HUES6 (cell line): ENCODE data around the gene CDK11B.
"Not testable (repeated sequence)": the region's sequence is repeated elsewhere in the genome, so short reads cannot be mapped to it uniquely, and the experiment has no call there.

Experiments used
- H3K27ac ChIP-seq: 2 replicates; pipeline ENCODE4 v1.7.0; 2013; ENCODE audit warnings: low read depth, mild to moderate bottlenecking, low read length, inconsistent platforms
- H3K27me3 ChIP-seq: 2 replicates; pipeline ENCODE4 v1.6.1; 2013; ENCODE audit warnings: low read length; ENCODE audit not compliant: control insufficient read depth, insufficient read depth
- H3K36me3 ChIP-seq: 2 replicates; pipeline ENCODE4 v1.6.1; 2013; ENCODE audit warnings: low read length; ENCODE audit not compliant: control insufficient read depth, insufficient read depth
- H3K4me1 ChIP-seq: 2 replicates; pipeline ENCODE4 v1.6.1; 2013; ENCODE audit warnings: low read length; ENCODE audit not compliant: control insufficient read depth, insufficient read depth
- H3K4me3 ChIP-seq: 2 replicates; pipeline ENCODE4 v1.5.1; 2013; ENCODE audit warnings: low read depth, low read length
- H3K9ac ChIP-seq: one replicate; pipeline ENCODE4 v1.6.1; 2013; ENCODE audit warnings: mild to moderate bottlenecking, low read length
- H3K9me3 ChIP-seq: 2 replicates; pipeline ENCODE4 v1.6.1; 2013; ENCODE audit warnings: low read depth, low read length; ENCODE audit not compliant: control insufficient read depth, insufficient read depth

Gene CDK11B

GRCh38 chr1:1669468-1670440, 10.9 kb upstream of the CDK11B start:
- Histone ChIP-seq H3K9ac (no peak overlapping the region), H3K27me3 (no peaks in the 10 kb centered on the region), H3K36me3 (peaks cover 52% of the 10 kb centered on the region), H3K4me1 (no peaks in the 10 kb centered on the region), H3K9me3 (no peaks in the 10 kb centered on the region), H3K27ac (no peak overlapping the region), H3K4me3 (no peak overlapping the region)

DNA sequence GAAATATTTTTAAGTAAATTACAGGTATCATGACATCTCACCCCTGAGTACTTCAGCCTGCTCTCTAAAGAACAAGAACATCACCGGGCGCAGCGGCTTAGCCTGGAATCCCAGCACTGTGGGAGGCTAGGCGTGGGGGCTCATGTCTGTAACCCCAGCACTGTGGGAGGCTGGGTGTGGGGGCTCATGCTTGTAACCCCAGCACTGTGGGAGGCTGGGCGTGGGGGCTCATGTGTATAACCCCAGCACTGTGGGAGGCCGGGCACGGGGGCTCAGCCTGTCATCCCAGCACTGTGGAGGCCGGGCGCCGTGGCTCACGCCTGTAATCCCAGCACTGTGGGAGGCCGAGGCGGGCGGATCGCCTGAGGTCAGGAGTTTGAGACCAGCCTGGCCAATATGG, 7.7 kb upstream of the CDK11B start:
- Histone ChIP-seq H3K27me3 (no peaks in the 10 kb centered on the region), H3K4me3 (no peak overlapping the region), H3K9me3 (no peaks in the 10 kb centered on the region), H3K27ac (no peak overlapping the region), H3K9ac (no peak overlapping the region), H3K36me3 (peaks cover 42% of the 10 kb centered on the region), H3K4me1 (no peaks in the 10 kb centered on the region)

- Histone ChIP-seq H3K4me1 (no peaks in the 10 kb centered on the region), H3K9me3 (no peaks in the 10 kb centered on the region), H3K4me3 (no peak overlapping the region), H3K27ac (no peak overlapping the region), H3K9ac (no peak overlapping the region), H3K36me3 (peaks cover 35% of the 10 kb centered on the region), H3K27me3 (no peaks in the 10 kb centered on the region)
These were observed 7.0 kb upstream of the CDK11B start for GRCh38 chr1:1665815-1666251.

- no peaks in the 10 kb centered on the region for H3K4me1 ChIP-seq
- no peak overlapping the region for H3K27ac ChIP-seq
- peaks cover 32% of the 10 kb centered on the region for H3K36me3 ChIP-seq
- no peak overlapping the region for H3K4me3 ChIP-seq
- no peaks in the 10 kb centered on the region for H3K9me3 ChIP-seq
- no peaks in the 10 kb centered on the region for H3K27me3 ChIP-seq
- no peak overlapping the region for H3K9ac ChIP-seq
These were observed 6.4 kb upstream of the CDK11B start for GRCh38 chr1:1664941-1665814.

GRCh38 chr1:1664318-1664717, 5.5 kb upstream of the CDK11B start:
- not testable (repeated sequence) for H3K9ac ChIP-seq, H3K27me3 ChIP-seq, H3K4me3 ChIP-seq, H3K27ac ChIP-seq, H3K4me1 ChIP-seq, H3K9me3 ChIP-seq
- peaks cover 24% of the 10 kb centered on the region for H3K36me3 ChIP-seq

DNA sequence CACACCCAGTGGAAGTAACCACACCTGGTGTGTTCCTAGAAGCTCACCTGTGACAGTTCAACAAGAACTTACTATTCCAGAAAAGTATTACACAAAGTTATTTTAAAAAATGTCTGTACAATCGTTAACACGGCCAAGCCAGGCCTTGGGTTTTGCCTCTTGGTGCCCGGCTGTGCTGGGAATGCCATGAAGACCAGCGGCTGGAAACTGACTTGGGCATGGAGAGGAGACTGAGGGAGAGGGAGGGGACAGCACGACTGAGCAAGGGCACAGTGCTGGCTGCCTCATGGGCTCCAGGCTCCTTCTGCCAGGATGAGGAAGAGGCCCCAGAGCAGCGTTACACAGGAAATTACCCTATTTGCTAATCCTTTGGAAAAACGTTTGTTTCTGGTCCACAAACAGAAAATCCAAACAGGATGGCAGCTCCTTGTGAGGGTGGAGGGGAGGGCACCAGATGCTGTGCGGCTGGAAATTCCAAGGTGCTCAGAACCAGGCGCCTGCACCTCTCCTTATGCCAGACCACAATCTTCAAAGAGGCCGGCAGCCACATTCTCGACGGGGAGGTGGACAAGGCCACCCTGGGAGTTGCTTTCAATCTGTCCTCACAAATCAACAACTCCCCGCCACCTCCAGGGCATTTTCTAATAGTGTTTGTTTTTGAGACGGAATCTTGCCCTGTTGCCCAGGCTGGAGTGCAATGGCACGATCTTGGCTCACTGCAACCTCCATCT, 4.2 kb upstream of the CDK11B start:
- H3K9me3 ChIP-seq, H3K27ac ChIP-seq, H3K27me3 ChIP-seq, H3K9ac ChIP-seq, H3K4me1 ChIP-seq, H3K4me3 ChIP-seq: not testable (repeated sequence)
- H3K36me3 ChIP-seq = peaks cover 21% of the 10 kb centered on the region

DNA sequence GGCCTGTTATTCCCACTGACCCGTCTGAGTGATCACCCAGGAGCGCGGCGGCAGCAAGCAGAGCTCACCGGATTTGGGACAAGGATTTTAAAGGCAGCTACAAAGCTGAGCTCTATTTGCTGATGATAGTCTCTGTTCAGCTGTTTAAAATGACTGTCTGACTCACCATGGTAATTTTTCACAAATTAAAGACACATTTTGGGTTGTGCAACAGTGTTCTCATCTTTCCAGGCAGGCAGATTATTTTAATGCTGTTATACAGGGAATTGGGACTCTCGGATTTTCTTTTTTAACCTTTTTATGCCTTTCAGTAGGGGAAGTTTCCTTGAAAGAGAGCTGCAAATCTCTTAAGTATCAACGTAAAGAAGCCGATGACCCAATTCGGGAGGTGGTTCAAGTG, 3.6 kb upstream of the CDK11B start:
- not testable (repeated sequence) for H3K27me3 ChIP-seq, H3K9ac ChIP-seq, H3K9me3 ChIP-seq, H3K4me3 ChIP-seq, H3K27ac ChIP-seq, H3K4me1 ChIP-seq
- peaks cover 19% of the 10 kb centered on the region for H3K36me3 ChIP-seq

DNA sequence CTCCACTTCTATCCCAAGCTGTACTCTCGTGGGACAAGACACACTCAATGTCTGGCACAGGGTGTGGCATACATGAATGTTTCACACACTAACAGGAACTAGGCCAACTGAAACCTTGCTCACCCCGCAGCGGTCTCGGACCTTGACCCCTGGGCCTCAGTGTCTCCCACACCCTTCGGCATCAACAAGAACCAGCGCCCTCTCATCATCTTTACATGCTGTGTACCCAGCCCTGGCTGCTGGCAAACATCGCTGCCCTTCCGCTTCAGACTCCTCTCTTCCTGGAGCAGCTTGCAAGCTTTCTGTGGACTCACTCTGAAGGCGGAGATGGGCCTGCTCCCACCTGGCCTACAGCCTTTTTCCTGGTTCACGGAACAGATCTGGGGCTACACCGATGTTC, 10.5 kb downstream of the CDK11B start:
- H3K9ac ChIP-seq, H3K27me3 ChIP-seq, H3K4me3 ChIP-seq, H3K27ac ChIP-seq, H3K4me1 ChIP-seq, H3K9me3 ChIP-seq: not testable (repeated sequence)
- H3K36me3 ChIP-seq = peaks cover 54% of the 10 kb centered on the region

- not testable (repeated sequence) for H3K4me1 ChIP-seq, H3K4me3 ChIP-seq, H3K27me3 ChIP-seq, H3K9me3 ChIP-seq, H3K27ac ChIP-seq, H3K9ac ChIP-seq
- peaks cover 49% of the 10 kb centered on the region for H3K36me3 ChIP-seq
These were observed 11.1 kb downstream of the CDK11B start for GRCh38 chr1:1647567-1648241.

DNA sequence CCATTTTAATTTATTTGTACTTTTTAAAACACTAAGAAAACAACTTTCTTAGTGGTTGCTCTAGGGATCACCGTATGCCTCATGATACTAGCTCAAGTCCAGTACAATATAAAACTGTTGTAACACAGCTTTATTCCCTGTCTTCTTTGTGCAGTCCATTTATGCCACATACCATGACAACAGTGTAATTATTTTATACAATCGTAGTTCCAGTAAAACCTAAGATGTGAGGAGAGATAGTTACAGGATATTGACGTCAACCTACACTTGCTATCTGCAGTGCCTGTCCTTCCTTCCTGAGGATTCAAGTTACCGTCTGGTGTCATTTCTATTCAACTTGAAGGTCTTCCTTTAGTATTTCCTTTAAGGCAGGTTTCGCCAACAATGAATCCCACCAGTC, 12.5 kb downstream of the CDK11B start:
- H3K9me3 ChIP-seq, H3K9ac ChIP-seq, H3K27ac ChIP-seq, H3K4me1 ChIP-seq, H3K4me3 ChIP-seq, H3K27me3 ChIP-seq: not testable (repeated sequence)
- H3K36me3 ChIP-seq = peaks cover 37% of the 10 kb centered on the region
